ENCODE data around the gene ROBO1. TPM values are rescaled to one million over a fixed set of nuclear protein-coding genes. Genes with fewer than 3 reads are reported as not detected.

ROBO1 gene
- polyA plus RNA-seq, 1 donor (not counting 4 experiments of a cell fraction or from before 2014, with no cell fraction given), result 27.1 TPM

DNA sequence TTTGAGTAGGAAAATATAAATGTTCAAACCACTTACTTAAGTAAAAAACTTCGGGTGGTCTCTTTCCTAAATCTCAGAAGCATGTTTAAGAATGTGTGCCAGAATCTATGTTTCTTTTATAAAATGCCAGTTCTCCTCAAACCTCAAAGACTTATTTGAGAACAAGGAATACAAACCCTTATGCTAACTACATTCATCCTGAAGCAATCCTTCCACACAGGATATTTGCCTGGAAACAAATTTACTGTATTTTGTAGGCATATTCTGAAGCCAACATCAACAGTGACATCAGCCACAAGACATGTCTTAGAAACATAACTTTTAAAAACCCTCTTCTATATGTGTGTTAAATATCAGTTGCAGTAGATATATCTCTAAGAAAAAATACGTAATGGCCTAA lies 1077.0 kb downstream of the ROBO1 start:
- Histone ChIP-seq H3K27ac (ENCODE audit: control insufficient read depth, insufficient read depth, low read length) (no peak overlapping the region), H3K79me2 (ENCODE audit: control insufficient read depth, insufficient read depth, low read length) (no peaks in the 10 kb centered on the region), H3K4me1 (ENCODE audit: control insufficient read depth, extremely low read depth, insufficient read depth, low read length) (no peaks in the 10 kb centered on the region), H3K9ac (ENCODE audit: control insufficient read depth, extremely low read depth, insufficient read depth, low read length) (no peak overlapping the region), H3K9me3 (ENCODE audit: control insufficient read depth, low read depth, low read length) (no peaks in the 10 kb centered on the region), H3K4me3 (ENCODE audit: control insufficient read depth in 2 of 3, extremely low read depth in 1 of 3, insufficient read depth in 2 of 3, low read depth in 1 of 3, low read length in 3 of 3) (no peak overlapping the region), H2AFZ (ENCODE audit: control insufficient read depth, low read length) (no peak overlapping the region), H3K36me3 (ENCODE audit: control insufficient read depth in 2 of 2, extremely low read depth in 1 of 2, insufficient read depth in 2 of 2, low read length in 2 of 2) (peaks cover 0 to 1% of the 10 kb centered on the region in 2 experiments), H3K9me1 (ENCODE audit: control insufficient read depth, extremely low read depth, insufficient read depth, low read length) (no peaks in the 10 kb centered on the region), H4K20me1 (ENCODE audit: control insufficient read depth, extremely low read depth, insufficient read depth, low read length) (no peaks in the 10 kb centered on the region), H3K27me3 (ENCODE audit: control insufficient read depth, extremely low read depth, insufficient read depth, low read length) (no peaks in the 10 kb centered on the region), H3K4me2 (ENCODE audit: control insufficient read depth, extremely low read depth, insufficient read depth, low read depth, low read length) (no peak overlapping the region)
- dilution Hi-C loops (cut with MboI; ENCODE audit: extremely low pct_ligation_motif_present, low sequenced_read_pairs), result no loop called here
- TF ChIP-seq, protein P1, sequence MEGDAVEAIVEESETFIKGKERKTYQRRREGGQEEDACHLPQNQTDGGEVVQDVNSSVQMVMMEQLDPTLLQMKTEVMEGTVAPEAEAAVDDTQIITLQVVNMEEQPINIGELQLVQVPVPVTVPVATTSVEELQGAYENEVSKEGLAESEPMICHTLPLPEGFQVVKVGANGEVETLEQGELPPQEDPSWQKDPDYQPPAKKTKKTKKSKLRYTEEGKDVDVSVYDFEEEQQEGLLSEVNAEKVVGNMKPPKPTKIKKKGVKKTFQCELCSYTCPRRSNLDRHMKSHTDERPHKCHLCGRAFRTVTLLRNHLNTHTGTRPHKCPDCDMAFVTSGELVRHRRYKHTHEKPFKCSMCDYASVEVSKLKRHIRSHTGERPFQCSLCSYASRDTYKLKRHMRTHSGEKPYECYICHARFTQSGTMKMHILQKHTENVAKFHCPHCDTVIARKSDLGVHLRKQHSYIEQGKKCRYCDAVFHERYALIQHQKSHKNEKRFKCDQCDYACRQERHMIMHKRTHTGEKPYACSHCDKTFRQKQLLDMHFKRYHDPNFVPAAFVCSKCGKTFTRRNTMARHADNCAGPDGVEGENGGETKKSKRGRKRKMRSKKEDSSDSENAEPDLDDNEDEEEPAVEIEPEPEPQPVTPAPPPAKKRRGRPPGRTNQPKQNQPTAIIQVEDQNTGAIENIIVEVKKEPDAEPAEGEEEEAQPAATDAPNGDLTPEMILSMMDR (optimal IDR thresholded peaks at IDR 0.05 in 1 of 3, IDR thresholded peaks at IDR 0.05 in 1 of 3, conservative IDR thresholded peaks at IDR 0.05 in 1 of 3; ENCODE audit: extremely low read depth in 1 of 3, insufficient read depth in 2 of 3, low read length in 3 of 3), result no peak
- TF ChIP-seq EZH2 (IDR thresholded peaks at IDR 0.05; ENCODE audit: low read length), result no peak
- DNase-seq (ENCODE audit: low read depth, low spot score), result no peak
- FAIRE-seq, result no peak

DNA sequence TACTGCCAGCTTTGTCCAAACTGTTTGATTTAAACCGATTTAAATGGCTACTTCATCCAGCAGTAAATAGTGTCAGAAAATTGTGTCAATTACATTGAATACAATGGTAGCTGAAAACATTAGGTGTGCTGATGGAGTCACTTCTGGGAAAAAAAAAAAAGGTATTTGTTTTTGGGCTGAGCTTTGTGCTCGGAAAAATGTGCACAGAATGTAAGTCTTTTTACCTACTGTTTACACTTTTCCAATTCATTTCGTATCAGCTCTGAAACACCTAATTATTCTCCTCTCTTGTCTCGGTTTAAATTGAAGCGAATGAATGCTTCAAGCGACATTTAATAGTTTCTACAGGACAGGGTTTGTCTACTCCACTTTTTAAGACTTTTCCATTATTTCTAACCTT lies 1078.4 kb downstream of the ROBO1 start:
- H3K9me3 ChIP-seq (ENCODE audit: control insufficient read depth, low read depth, low read length), result no peaks in the 10 kb centered on the region
- H2AFZ ChIP-seq (ENCODE audit: control insufficient read depth, low read length), result no peak overlapping the region
- no peak for DNase-seq (ENCODE audit: low read depth, low spot score)
- no peaks in the 10 kb centered on the region for H3K27me3 ChIP-seq (ENCODE audit: control insufficient read depth, extremely low read depth, insufficient read depth, low read length)
- H3K27ac ChIP-seq (ENCODE audit: control insufficient read depth, insufficient read depth, low read length), result no peak overlapping the region
- no peak overlapping the region for H3K9ac ChIP-seq (ENCODE audit: control insufficient read depth, extremely low read depth, insufficient read depth, low read length)
- H3K4me2 ChIP-seq (ENCODE audit: control insufficient read depth, extremely low read depth, insufficient read depth, low read depth, low read length), result no peak overlapping the region
- TF ChIP-seq, protein P1 (optimal IDR thresholded peaks at IDR 0.05 in 1 of 3, IDR thresholded peaks at IDR 0.05 in 1 of 3, conservative IDR thresholded peaks at IDR 0.05 in 1 of 3; ENCODE audit: extremely low read depth in 1 of 3, insufficient read depth in 2 of 3, low read length in 3 of 3), result no peak
- TF ChIP-seq EZH2 (IDR thresholded peaks at IDR 0.05; ENCODE audit: low read length), result no peak
- no peak for FAIRE-seq
- dilution Hi-C loops (cut with MboI; ENCODE audit: extremely low pct_ligation_motif_present, low sequenced_read_pairs), result no loop called here
- no peaks in the 10 kb centered on the region for H3K4me1 ChIP-seq (ENCODE audit: control insufficient read depth, extremely low read depth, insufficient read depth, low read length)
- peaks cover 0 to 1% of the 10 kb centered on the region in 2 experiments for H3K36me3 ChIP-seq (ENCODE audit: control insufficient read depth in 2 of 2, extremely low read depth in 1 of 2, insufficient read depth in 2 of 2, low read length in 2 of 2)
- H4K20me1 ChIP-seq (ENCODE audit: control insufficient read depth, extremely low read depth, insufficient read depth, low read length), result no peaks in the 10 kb centered on the region
- no peak overlapping the region for H3K4me3 ChIP-seq (ENCODE audit: control insufficient read depth in 2 of 3, extremely low read depth in 1 of 3, insufficient read depth in 2 of 3, low read depth in 1 of 3, low read length in 3 of 3)
- H3K9me1 ChIP-seq (ENCODE audit: control insufficient read depth, extremely low read depth, insufficient read depth, low read length), result no peaks in the 10 kb centered on the region
- no peaks in the 10 kb centered on the region for H3K79me2 ChIP-seq (ENCODE audit: control insufficient read depth, insufficient read depth, low read length)
